ENCODE results near the gene DNAJB13.

DNAJB13 gene

DNA sequence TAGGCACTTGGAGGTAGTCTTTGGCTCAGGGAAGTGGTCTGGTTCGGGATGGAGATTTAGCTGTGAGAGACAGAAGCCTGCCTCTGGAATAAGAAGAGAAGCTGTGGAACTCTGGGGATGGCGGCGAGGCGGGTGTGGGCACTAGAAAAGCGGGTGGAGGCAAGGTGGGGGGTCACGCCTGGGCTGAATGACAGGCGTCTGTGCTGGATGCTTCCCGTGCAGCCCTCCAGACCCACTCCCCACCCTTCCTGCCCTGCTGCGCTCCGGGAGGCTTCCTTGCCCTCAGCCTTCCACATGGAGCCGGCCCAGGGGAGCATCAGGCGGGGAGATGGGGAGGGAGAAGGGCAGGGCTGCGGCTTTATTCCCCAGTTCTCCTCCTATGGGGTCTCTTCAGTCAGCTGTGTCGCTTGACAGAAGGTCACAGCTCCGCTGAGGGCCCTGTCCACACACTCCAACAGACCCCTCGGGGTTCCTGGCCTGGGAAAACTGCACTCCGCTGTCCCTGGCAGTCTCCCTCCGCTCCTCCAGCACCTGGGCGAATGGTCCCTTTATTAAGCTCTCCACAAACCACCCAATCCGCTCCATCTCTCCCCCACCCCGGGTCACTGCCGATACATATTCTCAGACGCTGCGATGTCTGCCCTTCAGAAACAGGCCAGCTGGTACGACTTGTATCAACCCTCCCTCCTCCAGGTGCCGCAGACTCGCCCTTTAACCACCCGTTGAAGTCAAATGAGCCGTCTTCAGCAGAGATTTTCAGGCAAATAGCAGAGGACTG is 6.2 kb downstream of the DNAJB13 start:
- DNase-seq, result no peak

DNA sequence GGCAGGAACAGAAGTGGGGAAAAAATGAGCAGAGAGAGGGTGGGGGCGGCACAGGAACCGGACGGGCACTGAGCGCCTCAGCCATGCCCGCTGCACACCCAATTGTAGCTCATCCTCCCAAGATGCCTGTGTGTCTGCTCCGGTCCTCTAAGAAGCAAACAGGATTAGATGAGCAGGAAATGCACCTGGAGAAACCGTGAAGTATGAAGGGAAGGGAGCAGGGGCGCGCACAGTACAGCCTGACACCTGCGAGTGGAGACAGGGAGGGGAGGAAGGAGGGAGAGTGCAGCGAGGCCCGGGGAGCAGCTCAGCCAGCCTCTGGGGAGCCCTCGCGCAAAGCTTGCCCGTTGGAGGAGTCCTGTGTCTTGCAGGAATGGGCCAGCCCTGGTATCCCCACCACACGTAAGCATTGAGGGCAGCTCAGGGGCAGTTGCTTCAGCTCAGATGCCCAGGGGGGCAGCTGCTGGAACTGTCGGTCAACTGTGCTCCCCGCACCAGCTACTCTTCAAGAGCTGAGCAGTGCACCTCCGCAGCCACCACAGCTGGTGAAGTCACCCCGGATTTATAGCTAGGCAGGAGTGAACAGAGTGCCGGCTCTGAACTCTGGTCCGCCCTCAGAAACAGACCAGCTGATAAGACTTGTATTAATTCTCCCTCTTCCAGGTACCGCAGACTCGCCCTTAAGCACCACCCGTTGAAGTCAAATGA is 7.0 kb downstream of the DNAJB13 start:
- DNase-seq, result no peak

DNA sequence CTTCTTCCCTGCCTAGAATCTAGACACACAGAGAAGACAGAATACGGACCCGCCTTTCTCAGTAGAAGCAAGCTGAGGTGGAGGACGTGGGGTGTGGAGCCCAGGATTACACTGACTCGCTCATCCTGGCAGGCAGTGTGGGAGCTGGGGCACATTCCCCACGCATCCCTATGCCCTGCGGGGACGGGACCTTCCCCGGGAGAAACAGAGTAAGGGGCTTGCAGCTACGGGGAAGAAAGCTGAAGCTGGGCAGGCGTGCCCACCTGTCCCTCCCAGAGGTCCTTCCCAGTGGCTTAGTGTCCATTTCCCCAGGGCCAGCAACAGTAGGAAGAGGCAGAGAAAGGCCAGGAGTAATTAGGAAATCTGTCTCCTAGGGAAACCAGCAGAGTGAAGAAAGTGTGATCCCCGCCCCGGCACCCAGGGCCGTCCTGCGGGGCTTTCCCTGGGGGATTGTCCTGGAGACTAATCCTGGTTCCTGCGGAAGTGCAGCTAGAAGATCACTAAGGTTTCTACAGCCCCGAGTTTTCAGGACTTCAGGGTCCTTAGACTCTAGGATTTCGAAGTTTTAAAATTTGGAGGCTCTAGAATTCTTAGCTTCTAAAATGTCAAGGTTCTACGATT is 7.8 kb downstream of the DNAJB13 start:
- no peak for DNase-seq

DNA sequence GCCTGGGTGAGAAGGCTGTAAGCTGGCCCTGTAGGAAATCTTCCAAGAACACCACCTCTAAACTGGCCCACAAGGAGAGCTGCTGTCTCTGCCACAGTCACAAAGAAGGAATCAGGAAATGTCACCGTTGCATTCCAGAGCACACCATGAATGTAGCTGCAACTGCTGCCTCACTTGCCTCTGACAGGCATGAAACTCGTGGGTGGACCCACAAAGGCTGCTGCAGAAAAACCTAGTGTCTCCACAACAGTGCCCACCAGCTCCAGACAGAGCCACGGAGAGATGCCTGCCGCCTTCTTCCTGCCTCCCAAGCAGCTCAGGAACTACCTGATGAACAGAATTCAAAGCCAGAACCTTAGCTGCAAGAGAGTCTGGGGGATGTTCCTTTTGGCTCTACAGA is 10.5 kb downstream of the DNAJB13 start:
- no peak for DNase-seq

DNA sequence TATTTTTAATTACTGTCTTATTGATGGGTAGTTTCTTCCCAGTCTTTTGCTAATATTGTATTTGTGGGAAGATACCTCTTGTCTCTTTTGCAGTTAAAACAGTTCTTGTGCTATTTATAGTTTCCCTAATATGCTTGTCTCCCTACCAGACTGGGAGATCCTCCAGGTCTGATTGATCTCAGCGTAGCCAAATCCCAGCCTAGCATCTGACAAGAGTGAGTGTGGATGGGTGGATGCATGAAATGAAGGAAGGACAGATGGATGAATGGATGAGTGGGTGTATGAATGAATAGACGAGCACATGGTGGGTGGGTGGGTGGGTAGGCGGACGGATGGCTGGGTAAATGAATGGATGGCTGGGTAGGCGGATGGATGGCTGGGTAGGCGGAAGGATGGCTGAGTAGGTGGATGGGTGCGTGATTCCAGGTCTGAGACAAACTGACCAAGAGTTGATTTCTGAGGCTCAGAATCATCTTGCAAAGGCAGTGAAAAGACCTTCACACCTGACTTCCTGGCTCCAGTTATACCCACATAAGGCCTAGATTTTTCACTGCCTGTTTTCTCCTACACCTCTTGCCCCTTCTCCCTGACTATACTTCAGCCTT is 11.4 kb downstream of the DNAJB13 start:
- DNase-seq, result no peak

DNA sequence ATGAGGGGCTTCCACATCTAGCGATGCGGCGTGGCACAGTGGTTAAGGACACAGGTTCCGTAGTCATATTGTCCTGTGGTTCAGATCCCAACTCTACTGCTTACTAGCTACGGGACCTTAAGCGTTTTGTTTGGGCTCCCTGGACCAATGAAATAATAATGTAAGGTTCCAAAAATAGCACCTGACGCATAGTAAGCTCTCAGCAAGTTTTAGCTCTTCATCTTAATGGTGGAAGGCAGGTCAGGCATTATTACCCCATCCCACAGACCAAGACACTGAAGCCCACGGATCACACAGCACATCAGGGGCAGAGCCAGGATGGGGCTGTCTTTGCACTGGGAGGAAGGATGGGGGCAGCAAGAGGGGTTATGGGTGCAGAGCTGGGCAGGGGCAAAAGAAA is 13.0 kb downstream of the DNAJB13 start:
- no peak for DNase-seq

DNA sequence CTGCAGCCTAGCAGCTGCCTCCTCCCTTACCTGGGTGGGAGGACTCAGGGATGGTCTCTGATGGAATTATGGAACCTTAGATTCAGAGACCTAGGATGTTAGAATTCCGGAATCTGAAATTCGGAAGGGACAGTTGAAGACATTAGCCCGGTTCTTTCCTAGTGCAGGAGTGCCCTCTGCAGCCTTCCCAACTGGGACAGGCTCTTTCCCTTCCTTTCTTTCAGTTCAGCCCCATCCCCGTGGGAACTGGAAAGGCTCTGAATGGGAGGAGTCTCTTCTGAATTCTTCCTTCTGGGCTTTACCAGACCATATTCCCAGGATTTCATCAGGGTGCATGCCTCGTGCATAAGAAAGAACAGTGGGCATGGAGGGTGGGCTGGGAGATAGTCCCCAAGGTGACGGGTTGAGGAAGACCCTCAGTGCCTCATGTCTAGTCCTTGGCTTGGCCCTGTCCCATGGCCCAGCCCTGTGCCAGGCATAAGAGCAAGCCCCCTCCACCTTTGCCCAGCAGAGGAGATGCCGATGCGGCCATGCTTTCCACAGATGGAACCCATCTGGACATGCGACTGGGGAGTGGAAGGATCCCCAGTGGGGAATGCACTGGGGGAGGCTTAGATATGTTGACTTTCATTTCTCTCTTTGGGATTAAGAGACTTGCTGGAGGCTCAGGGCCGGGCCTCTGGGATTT is 14.4 kb downstream of the DNAJB13 start:
- DNase-seq, result no peak

DNA sequence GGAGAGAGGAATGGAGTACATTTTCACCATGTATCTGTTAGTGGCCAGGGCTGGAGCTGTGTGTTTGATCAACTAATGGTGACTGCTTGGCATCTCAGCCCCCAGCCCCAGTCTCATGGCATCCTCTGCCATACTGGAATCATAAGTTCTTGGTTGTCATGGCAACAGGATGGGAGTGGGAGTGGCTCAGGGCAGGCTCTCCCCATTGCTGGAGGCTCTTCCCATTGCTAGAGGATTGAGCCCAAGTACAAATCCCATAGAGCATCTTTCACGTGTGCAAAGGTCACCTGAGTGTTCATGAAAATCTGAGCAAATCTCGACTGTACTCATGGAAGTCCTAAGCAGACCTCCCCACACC is 14.9 kb downstream of the DNAJB13 start:
- no peak for DNase-seq

DNA sequence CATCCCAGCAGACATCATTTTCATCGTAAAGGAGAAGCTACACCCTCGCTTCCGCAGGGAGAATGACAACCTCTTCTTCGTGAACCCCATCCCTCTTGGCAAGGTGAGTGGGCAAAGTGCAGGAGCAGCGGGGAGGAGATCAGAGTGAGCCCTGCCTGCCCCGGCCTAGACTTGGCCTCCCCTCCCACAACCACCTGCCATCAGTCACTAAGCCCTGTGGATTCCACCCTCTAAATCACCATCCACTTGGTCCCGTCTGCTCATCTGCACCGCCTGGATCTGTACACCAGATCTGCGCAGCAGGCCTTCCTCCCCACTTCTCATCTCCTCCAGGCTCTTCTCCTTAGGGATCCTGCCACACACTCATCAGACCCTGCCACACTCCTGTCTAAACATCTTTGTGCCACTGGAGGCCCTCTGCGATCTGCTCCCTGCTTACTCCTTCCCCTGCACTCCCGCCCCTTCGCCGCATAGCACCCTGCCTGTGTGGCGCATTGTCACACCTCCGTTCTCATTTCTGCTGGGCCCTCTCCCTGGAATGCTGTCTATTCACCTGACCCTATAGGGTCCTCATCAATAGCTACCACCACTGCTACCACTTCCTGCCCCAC is 17.6 kb downstream of the DNAJB13 start:
- DNase-seq, result no peak

DNA sequence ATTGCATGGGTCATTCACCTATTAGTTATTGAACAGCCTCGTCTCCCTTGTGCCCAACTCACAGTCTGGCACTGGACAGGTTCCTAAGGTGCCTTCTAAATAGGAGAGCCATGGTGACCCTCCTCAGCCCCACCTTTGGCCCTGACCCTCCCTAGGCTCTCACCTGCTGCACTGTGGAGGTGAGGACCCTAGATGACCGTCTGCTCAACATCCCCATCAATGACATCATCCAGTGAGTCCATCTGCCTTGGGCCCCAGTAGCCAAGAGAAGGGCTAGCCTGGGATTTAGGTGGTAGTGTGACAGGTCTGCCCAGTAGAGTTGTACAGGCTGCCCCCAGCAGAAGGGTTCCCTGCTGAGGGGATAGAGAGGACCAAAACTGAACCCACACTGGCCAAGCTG is 18.3 kb downstream of the DNAJB13 start:
- DNase-seq, result no peak

DNA sequence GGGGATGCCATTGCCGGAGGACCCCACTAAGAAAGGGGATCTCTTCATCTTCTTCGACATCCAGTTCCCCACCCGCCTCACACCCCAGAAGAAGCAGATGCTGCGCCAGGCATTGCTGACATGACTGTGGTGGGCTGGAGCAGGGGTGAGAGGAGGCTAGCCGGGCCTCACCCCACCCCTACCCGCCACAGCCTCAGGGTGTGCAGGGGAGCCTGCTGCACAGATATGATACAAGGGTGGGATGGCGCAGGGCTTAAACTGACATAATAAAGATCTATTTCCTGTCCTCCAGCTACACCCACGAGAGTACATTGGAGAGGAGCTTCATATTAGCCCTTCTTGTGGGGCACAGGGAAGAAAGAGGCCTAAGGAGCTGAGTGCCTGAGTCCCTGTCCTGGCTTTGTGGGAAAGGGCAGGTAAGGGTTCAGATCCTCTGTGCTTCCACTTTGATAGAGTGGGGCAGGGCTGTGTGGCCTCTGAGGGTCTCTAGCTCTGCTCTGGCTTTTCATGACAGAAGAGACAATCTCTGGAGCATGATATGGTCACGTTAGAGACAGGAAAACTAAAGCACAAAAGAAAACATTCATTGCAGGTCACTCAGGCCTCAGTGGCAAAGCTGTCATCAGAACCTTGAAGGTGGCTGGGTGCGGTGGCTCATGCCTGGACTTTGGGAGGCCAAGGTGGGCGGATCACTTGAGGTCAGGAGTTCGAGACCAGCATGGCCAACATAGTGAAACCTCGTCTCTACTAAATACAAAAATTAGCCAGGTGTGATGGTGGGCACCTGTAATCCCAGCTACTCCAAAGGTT is 19.4 kb downstream of the DNAJB13 start:
- no peak for DNase-seq

DNA sequence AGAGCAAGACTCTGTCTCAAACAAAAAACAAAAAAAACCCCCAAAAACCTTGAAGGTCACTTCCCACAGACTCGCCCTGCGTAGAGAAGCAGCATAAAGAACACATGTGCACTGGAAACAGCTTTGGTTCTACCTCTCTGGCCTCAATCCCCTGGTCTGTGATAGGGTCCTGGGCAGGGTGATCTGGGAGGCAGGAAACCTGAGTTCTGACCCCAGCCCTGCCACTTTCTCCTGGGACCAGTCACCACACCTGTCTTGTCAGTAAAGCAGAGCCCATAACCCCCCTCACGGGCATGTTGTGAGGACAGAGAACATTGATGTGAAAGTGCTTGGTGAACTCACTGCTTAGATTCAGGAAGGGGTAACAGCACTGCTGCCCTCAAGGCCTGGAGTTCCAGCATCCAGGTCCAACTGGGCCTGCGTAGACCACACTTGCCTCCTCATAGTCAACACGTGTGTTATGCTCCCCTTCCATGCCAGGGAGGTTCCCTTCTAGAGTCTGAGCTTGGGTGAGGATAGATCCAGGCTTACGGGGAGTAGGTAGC is 20.4 kb downstream of the DNAJB13 start:
- DNase-seq, result no peak

DNA sequence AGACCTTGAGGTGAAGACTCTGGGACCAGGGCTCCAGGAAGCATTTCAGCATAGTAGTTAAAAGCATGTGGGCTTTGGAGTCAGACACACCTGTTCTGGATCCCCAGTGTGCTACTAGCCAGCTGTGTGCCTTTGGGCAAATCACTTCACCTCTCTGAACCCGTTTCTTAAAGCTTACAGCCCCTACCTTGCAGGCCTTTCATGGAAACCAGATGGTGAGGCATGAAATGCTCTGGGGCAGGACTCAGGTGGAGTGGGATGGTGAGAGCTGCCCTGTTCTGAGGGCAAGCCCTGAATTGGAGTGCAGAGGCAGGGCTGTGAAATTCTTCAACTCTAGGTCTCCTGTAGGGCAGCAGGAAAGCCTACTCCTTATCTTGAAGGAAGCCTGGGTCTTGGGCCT is 21.4 kb downstream of the DNAJB13 start:
- DNase-seq, result no peak

DNA sequence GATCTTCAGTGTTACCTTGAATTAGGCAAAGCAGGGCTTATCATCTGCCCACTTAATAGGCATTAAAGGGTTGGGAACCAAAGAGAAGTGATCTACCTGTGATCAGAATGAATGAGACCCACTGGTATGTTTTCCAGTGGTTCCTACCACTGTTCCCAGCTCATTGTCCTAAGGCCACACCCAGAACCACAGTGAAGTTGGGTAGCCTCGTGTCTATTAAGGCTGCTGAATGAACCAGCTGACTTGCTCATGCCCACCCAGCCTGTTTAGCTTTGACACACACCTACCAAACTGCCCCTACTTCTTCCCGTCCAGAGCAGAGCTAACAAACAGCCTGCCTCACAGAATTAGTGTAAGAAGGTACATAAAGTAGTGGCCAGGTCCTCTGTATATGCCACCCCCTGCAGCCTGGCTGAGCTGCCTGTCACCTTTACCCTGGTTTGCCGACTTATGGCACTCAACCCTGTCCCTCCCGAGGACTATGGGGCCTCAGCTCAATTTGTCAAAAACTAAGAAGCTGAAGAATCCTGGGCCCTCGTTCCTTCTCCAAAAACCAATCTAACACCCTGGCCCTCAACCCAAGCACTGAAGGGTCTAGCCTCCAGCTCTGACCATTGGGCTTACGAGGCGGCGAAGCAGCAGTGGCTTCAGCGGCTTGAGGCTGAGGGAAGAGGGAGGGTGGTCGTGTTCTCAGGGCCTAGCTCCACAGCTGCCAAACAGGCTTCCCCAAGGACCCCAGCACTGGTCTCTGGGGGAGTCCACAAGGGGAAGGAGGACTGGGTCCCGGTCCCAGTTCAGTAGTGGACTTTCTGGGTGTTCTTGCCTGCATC is 22.0 kb downstream of the DNAJB13 start:
- no peak for DNase-seq

DNA sequence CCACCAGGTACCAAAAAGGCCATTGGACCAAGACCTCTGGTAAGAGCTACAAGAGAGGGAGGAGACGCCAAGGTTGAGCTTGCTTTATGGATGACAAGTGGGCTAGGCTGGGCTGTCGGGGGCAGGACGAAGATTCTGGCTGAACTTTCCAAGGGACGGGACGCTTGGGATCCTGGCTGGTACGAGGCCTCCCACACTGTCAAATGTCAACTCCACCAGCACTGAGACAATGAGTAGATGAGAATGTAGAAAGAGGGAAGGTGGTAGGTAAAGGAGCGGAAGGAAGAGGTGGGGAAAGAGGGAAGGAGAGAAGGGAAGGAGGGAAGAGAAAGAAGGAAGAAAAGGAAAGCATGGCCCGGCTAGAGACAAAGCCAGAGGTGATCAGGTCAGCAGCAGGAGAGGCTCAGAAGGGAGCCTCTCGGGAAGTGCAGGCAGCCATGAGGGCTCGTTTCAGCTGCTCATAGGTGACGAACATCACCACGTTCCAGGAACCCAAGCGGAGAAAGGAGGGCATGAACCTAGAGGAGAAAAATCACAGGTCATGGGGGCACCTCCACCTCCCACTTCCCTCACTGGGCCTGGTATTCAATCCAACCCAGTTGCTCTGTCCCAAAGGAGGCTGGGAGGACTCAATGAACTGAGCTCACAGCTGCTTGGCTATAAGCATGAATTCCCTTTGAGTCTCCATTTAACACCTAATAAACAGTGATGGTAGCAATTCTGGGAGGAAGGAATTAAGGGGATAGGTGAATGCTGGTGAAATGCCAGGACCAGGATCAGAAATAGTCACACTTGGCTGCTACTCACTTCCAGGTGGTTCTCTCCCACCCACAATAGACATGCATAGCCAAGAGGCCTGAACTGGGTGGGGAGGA is 24.0 kb downstream of the DNAJB13 start:
- no peak for DNase-seq

DNA sequence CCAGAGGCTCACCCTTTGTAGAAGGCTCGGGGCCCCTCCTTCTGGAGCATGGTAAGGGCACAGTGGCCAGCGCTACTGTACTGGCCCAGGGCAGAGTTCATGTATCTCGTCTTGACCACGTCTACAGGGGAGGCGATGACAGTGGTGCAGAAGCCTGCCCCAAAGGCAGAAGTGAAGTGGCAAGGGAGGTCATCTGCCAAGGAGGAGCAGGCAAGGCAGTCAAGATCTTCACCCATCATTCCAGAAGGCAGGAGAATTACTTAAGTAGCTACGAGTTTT is 24.6 kb downstream of the DNAJB13 start:
- no peak for DNase-seq

DNA sequence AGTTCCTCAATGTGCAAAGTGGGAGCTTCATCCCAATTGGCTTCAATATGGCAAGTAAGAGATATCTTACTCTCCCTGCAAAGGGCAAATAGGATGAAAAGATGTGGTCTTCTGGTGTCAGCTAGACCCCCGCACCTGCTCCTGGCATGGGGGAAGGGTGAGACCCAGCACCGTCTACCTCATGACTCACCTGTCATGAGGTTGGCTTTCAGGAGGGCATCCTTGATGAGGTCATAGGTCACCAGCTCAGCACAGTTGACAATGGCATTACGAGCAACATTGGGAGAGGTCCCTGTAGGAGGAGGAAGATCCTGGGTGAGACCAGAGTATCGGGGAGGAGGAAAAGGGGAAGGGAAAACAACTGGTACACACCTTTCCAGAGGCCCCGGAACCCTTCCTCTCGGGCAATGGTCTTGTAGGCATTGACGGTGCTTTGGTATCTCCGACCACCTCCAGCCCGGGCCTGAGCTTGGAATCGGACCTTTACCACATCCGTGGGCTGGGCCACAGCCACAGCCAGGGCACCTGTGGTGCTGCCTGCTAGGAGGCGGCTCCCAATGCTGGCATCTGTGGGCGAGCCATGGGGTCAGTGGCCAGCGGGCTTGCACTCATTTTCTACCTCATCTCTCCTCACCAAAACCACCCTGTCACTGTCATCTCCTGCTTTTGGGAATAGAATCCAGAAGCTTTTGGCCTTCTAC is 25.8 kb downstream of the DNAJB13 start:
- DNase-seq, result no peak

DNA sequence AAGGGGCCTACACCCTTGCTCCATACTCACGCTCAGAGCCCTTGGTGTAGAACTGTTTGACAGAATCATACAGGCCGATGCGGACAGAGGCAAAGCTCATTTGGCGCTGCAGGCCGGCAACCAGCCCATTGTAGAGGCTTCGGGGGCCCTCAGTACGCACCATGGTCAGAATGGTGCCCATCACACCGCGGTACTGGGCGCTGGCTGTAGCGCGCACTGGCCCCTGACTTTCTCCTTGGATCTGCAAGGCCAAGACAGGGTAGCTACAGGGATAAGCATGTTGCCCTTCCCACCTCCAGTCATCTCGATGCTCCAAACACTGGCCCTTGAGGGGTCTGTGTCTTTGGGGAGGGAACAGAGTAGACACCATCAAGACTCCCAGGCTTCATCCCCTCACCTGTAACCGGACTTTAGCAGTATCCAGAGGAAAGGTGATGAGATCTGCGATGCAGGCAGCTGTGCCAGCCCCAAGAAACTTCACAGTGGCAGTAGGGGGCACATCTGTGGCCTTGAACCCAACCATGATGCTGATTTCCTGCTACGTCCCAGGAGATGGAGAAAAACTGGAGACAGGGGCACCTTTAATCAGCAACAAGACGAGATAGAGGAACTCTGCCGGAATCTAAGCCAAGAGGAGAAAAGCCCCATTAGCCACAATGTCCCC is 27.2 kb downstream of the DNAJB13 start:
- DNase-seq, result no peak
